ENCODE results near the gene PIBF1. TPM values are rescaled to one million over a fixed set of nuclear protein-coding genes. Genes with fewer than 3 reads are reported as not detected.

PIBF1 gene
- total RNA-seq, 1 experiment from 2014 or later: 12.5 TPM

GRCh38 chr13:72908416-72908815 lies 126.5 kb downstream of the PIBF1 start:
- no peak for TF ChIP-seq CTCF (IDR thresholded peaks at IDR 0.05; ENCODE audit: unreplicated experiment)
- intact Hi-C loops (cut with micrococcal nuclease; ENCODE audit: unreplicated experiment): no loop called here
- H3K4me3 Mint-ChIP-seq (ENCODE audit: low read depth, unreplicated experiment): no peak overlapping the region

GRCh38 chr13:72911981-72912380 lies 130.0 kb downstream of the PIBF1 start:
- H3K27me3 Mint-ChIP-seq (ENCODE audit: unreplicated experiment): no peaks in the 10 kb centered on the region
- CTCF ChIA-PET: interaction anchor here (0.6 kb wide), 1 partner anchor 168 kb away, joined by 3 read pairs; no protein-coding TSS in a partner anchor
- no TSS peak for BruUV-seq (replicated peaks)
- H3K36me3 Mint-ChIP-seq (ENCODE audit: insufficient read depth, unreplicated experiment): no peaks in the 10 kb centered on the region
- H3K4me1 Mint-ChIP-seq (ENCODE audit: low read depth, unreplicated experiment): no peaks in the 10 kb centered on the region
- peaks cover 3% of the 10 kb centered on the region for H3K9me3 Mint-ChIP-seq (ENCODE audit: low read depth, unreplicated experiment)
- DNase-seq: no peak
- intact Hi-C loops (cut with micrococcal nuclease; ENCODE audit: unreplicated experiment): no loop called here
- no peak overlapping the region for H3K27ac Mint-ChIP-seq (ENCODE audit: unreplicated experiment)
- TF ChIP-seq CTCF (IDR thresholded peaks at IDR 0.05; ENCODE audit: unreplicated experiment): no peak
- H3K4me3 Mint-ChIP-seq (ENCODE audit: low read depth, unreplicated experiment): no peak overlapping the region

More at GRCh38 chr13:72908416-72908815, 126.5 kb downstream of the PIBF1 start:
- Mint-ChIP-seq H3K4me1 (ENCODE audit: low read depth, unreplicated experiment) (no peaks in the 10 kb centered on the region), H3K27ac (ENCODE audit: unreplicated experiment) (no peak overlapping the region), H3K9me3 (ENCODE audit: low read depth, unreplicated experiment) (peaks cover 3% of the 10 kb centered on the region), H3K27me3 (ENCODE audit: unreplicated experiment) (no peaks in the 10 kb centered on the region), H3K36me3 (ENCODE audit: insufficient read depth, unreplicated experiment) (no peaks in the 10 kb centered on the region)
- CTCF ChIA-PET: no interaction called here
- no peak for DNase-seq
- no TSS peak for BruUV-seq (replicated peaks)

GRCh38 chr13:72920097-72920496 lies 138.2 kb downstream of the PIBF1 start:
- no peak overlapping the region for H3K27ac Mint-ChIP-seq (ENCODE audit: unreplicated experiment)
- TF ChIP-seq CTCF (IDR thresholded peaks at IDR 0.05; ENCODE audit: unreplicated experiment): no peak
- CTCF ChIA-PET: no interaction called here
- H3K27me3 Mint-ChIP-seq (ENCODE audit: unreplicated experiment): no peaks in the 10 kb centered on the region
- peaks cover 7% of the 10 kb centered on the region for H3K36me3 Mint-ChIP-seq (ENCODE audit: insufficient read depth, unreplicated experiment)
- BruUV-seq (replicated peaks): no TSS peak
- H3K9me3 Mint-ChIP-seq (ENCODE audit: low read depth, unreplicated experiment): no peaks in the 10 kb centered on the region
- H3K4me1 Mint-ChIP-seq (ENCODE audit: low read depth, unreplicated experiment): no peaks in the 10 kb centered on the region
- H3K4me3 Mint-ChIP-seq (ENCODE audit: low read depth, unreplicated experiment): no peak overlapping the region
- intact Hi-C loops (cut with micrococcal nuclease; ENCODE audit: unreplicated experiment): no loop called here
- DNase-seq: no peak

GRCh38 chr13:72931311-72931710 lies 149.4 kb downstream of the PIBF1 start:
- no peak for TF ChIP-seq CTCF (IDR thresholded peaks at IDR 0.05; ENCODE audit: unreplicated experiment)
- Mint-ChIP-seq H3K9me3 (ENCODE audit: low read depth, unreplicated experiment) (no peaks in the 10 kb centered on the region), H3K4me3 (ENCODE audit: low read depth, unreplicated experiment) (no peak overlapping the region), H3K27me3 (ENCODE audit: unreplicated experiment) (no peaks in the 10 kb centered on the region), H3K4me1 (ENCODE audit: low read depth, unreplicated experiment) (no peaks in the 10 kb centered on the region), H3K36me3 (ENCODE audit: insufficient read depth, unreplicated experiment) (no peaks in the 10 kb centered on the region), H3K27ac (ENCODE audit: unreplicated experiment) (no peak overlapping the region)
- DNase-seq: no peak
- BruUV-seq (replicated peaks): no TSS peak
- CTCF ChIA-PET: no interaction called here
- intact Hi-C loops (cut with micrococcal nuclease; ENCODE audit: unreplicated experiment): no loop called here

Data from Calu3 (cell line).